ENCODE data around the gene CCSER1. TPM values are rescaled to one million over a fixed set of nuclear protein-coding genes. Genes with fewer than 3 reads are reported as not detected.

The CCSER1 gene
- polyA plus RNA-seq, 3 donors, result 0.09 to 0.75 (median 0.13) TPM

DNA sequence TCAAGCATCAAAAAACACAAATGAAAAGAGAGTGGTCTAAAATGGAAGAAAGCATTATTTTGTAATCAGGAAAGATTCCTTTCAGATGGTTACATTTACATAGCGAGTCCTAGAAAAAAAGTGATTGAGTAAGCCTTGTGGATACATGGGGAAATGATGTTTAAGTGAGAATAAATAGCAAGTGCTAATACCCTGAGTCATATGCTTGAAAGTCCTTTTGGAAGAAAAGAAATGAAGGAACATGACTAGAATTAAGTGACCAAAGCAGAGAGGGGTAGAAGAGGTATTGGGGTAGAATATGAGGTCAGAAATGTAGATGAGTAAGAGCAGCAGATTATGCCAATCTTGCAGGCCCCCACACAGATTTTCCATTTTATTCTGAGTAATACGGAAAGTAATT, 1361.8 kb downstream of the CCSER1 start:
- Histone ChIP-seq H3K4me2 (replicated peaks; ENCODE audit: extremely low read depth, low read length, poor library complexity, severe bottlenecking) (no peak overlapping the region), H3K4me1 (ENCODE audit: control insufficient read depth in 1 of 2, insufficient read depth in 2 of 2, low read length in 2 of 2) (no peaks in the 10 kb centered on the region), H3K79me2 (ENCODE audit: insufficient read depth, low read length) (no peaks in the 10 kb centered on the region), H3K4me3 (replicated peaks in 1 of 3; ENCODE audit: low read depth in 2 of 3, low read length in 3 of 3) (no peak overlapping the region), H3K9me3 (replicated peaks in 1 of 2; ENCODE audit: control insufficient read depth in 1 of 2, insufficient read depth in 1 of 2, low read length in 2 of 2) (no peaks in the 10 kb centered on the region), H3K36me3 (replicated peaks in 1 of 2; ENCODE audit: control insufficient read depth in 1 of 2, insufficient read depth in 2 of 2, low read length in 2 of 2) (no peaks in the 10 kb centered on the region), H2AFZ (ENCODE audit: insufficient read depth, low read depth, low read length, poor library complexity, severe bottlenecking) (no peak overlapping the region), H4K20me1 (ENCODE audit: insufficient read depth, low read length) (no peaks in the 10 kb centered on the region), H3K9ac (ENCODE audit: insufficient read depth, low read length, poor library complexity, severe bottlenecking) (no peak overlapping the region), H3K27me3 (ENCODE audit: control insufficient read depth in 2 of 2, insufficient read depth in 2 of 2, low read length in 2 of 2) (no peaks in the 10 kb centered on the region), H3K27ac (ENCODE audit: low read depth in 1 of 2, low read length in 2 of 2) (no peak overlapping the region)
- peaks cover 0 to 6% (median 3%) of the 10 kb centered on the region in 7 donors for H3K9me3 Mint-ChIP-seq
- H3K4me1 Mint-ChIP-seq, result no peaks in the 10 kb centered on the region
- no peak overlapping the region for H3K27ac Mint-ChIP-seq
- intact Hi-C loops (cut with micrococcal nuclease), result no loop called here
- TF ChIP-seq, protein P1, sequence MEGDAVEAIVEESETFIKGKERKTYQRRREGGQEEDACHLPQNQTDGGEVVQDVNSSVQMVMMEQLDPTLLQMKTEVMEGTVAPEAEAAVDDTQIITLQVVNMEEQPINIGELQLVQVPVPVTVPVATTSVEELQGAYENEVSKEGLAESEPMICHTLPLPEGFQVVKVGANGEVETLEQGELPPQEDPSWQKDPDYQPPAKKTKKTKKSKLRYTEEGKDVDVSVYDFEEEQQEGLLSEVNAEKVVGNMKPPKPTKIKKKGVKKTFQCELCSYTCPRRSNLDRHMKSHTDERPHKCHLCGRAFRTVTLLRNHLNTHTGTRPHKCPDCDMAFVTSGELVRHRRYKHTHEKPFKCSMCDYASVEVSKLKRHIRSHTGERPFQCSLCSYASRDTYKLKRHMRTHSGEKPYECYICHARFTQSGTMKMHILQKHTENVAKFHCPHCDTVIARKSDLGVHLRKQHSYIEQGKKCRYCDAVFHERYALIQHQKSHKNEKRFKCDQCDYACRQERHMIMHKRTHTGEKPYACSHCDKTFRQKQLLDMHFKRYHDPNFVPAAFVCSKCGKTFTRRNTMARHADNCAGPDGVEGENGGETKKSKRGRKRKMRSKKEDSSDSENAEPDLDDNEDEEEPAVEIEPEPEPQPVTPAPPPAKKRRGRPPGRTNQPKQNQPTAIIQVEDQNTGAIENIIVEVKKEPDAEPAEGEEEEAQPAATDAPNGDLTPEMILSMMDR (IDR thresholded peaks at IDR 0.05), result no peak
- no peak for DNase-seq
- WGBS (ENCODE audit: insufficient coverage), result 83% methylated on average over 1 of the region's 2 CpGs
- H3K36me3 Mint-ChIP-seq, result no peaks in the 10 kb centered on the region
- H3K27me3 Mint-ChIP-seq (ENCODE audit: low read depth in 3 of 3), result no peaks in the 10 kb centered on the region
- no peak overlapping the region for H3K4me3 Mint-ChIP-seq

DNA sequence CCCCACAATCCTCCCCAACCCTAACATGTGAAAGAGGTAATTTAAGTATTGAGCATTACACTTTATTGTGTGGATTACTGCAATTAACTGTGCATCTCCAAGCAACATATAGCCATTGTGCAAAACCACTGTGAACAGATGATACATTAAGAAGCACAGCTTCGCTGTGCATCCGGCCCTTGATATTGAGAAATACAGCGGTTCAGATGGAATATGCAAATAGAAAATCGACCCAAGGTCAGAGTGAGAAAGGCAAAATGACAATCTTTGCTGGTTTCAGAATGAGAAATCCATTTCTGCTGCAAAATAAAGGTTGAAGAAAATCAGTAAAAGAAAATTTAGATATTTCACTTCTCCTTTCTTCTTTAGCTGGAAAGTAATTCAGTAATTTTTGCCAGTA, 1370.7 kb downstream of the CCSER1 start:
- 100% methylated on average over 2 of the region's 4 CpGs for WGBS (ENCODE audit: insufficient coverage)

More for the DNA sequence above, 1370.7 kb downstream of the CCSER1 start:
- Mint-ChIP-seq H3K9me3 (peaks cover 0 to 1% (median 0%) of the 10 kb centered on the region in 7 donors), H3K27me3 (ENCODE audit: low read depth in 3 of 3) (no peaks in the 10 kb centered on the region), H3K36me3 (no peaks in the 10 kb centered on the region), H3K4me3 (no peak overlapping the region), H3K27ac (no peak overlapping the region), H3K4me1 (no peaks in the 10 kb centered on the region)
- TF ChIP-seq, protein P1 (IDR thresholded peaks at IDR 0.05), result no peak
- DNase-seq, result no peak
- H3K36me3 ChIP-seq (replicated peaks in 1 of 2; ENCODE audit: control insufficient read depth in 1 of 2, insufficient read depth in 2 of 2, low read length in 2 of 2), result no peaks in the 10 kb centered on the region
- no peaks in the 10 kb centered on the region for H3K4me1 ChIP-seq (ENCODE audit: control insufficient read depth in 1 of 2, insufficient read depth in 2 of 2, low read length in 2 of 2)
- no peaks in the 10 kb centered on the region for H3K27me3 ChIP-seq (ENCODE audit: control insufficient read depth in 2 of 2, insufficient read depth in 2 of 2, low read length in 2 of 2)
- no peak overlapping the region for H3K4me2 ChIP-seq (replicated peaks; ENCODE audit: extremely low read depth, low read length, poor library complexity, severe bottlenecking)
- no peak overlapping the region for H3K4me3 ChIP-seq (replicated peaks in 1 of 3; ENCODE audit: low read depth in 2 of 3, low read length in 3 of 3)
- no peaks in the 10 kb centered on the region for H4K20me1 ChIP-seq (ENCODE audit: insufficient read depth, low read length)
- no peak overlapping the region for H3K9ac ChIP-seq (ENCODE audit: insufficient read depth, low read length, poor library complexity, severe bottlenecking)
- H3K9me3 ChIP-seq (replicated peaks in 1 of 2; ENCODE audit: control insufficient read depth in 1 of 2, insufficient read depth in 1 of 2, low read length in 2 of 2), result peaks cover 0 to 1% of the 10 kb centered on the region in 2 donors
- no peak overlapping the region for H2AFZ ChIP-seq (ENCODE audit: insufficient read depth, low read depth, low read length, poor library complexity, severe bottlenecking)
- no peak overlapping the region for H3K27ac ChIP-seq (ENCODE audit: low read depth in 1 of 2, low read length in 2 of 2)
- H3K79me2 ChIP-seq (ENCODE audit: insufficient read depth, low read length), result no peaks in the 10 kb centered on the region
- intact Hi-C loops (cut with micrococcal nuclease), result no loop called here

Data from CD14-positive monocyte (primary cell).